ENCODE measurements around the gene GRIPAP1.

The GRIPAP1 gene

GRCh38 chrX:48937054-48937907 lies 64.8 kb downstream of the GRIPAP1 start:
- WGBS = 60% methylated on average over 9 of the region's 9 CpGs
- H3K4me3 ChIP-seq (ENCODE audit: insufficient read depth in 1 of 2, low read depth in 1 of 2, low read length in 2 of 2) = no peak overlapping the region

GRCh38 chrX:48936429-48937053 lies 65.5 kb downstream of the GRIPAP1 start:
- Histone ChIP-seq H3K9me3 (ENCODE audit: control insufficient read depth, low read length) (peaks cover 4% of the 10 kb centered on the region), H2AK5ac (ENCODE audit: low read length, severe bottlenecking) (no peak overlapping the region), H2AFZ (ENCODE audit: low read depth, low read length) (no peak overlapping the region), H3K79me1 (replicated peaks; ENCODE audit: low read length, poor library complexity, severe bottlenecking) (peaks cover 4% of the 10 kb centered on the region), H3K14ac (ENCODE audit: low read length in 2 of 2) (no peak overlapping the region), H3K9ac (ENCODE audit: low read length) (no peak overlapping the region), H2BK15ac (ENCODE audit: low read depth, poor library complexity, severe bottlenecking) (no peak overlapping the region), H3K4me3 (ENCODE audit: insufficient read depth in 1 of 2, low read depth in 1 of 2, low read length in 2 of 2) (no peak overlapping the region), H4K91ac (ENCODE audit: low read length) (no peak overlapping the region), H2BK5ac (ENCODE audit: low read depth, low read length, poor library complexity, severe bottlenecking) (no peak overlapping the region), H3K4ac (ENCODE audit: low read depth in 1 of 2, low read length in 2 of 2) (no peak overlapping the region), H3K27ac (ENCODE audit: low read length, poor library complexity, severe bottlenecking) (peak overlapping the region; percentile 53), H3K36me3 (ENCODE audit: control insufficient read depth in 1 of 2, insufficient read depth in 2 of 2, low read depth in 1 of 2, low read length in 2 of 2) (peaks cover 35 to 51% of the 10 kb centered on the region in 2 experiments), H3K27me3 (ENCODE audit: control insufficient read depth in 1 of 2, insufficient read depth in 1 of 2, low read length in 2 of 2) (peaks cover 0 to 4% of the 10 kb centered on the region in 2 experiments), H2BK120ac (ENCODE audit: low read depth, low read length) (no peak overlapping the region), H3K4me2 (ENCODE audit: low read length, poor library complexity, severe bottlenecking) (no peak overlapping the region), H3K23ac (ENCODE audit: low read length in 2 of 2) (no peak overlapping the region), H3K4me1 (ENCODE audit: control insufficient read depth, insufficient read depth, low read depth, low read length) (peaks cover 22% of the 10 kb centered on the region), H4K8ac (ENCODE audit: low read length) (no peak overlapping the region), H3K18ac (ENCODE audit: low read depth in 1 of 2, low read length in 2 of 2) (no peak overlapping the region), H2BK12ac (ENCODE audit: low read length in 2 of 2) (no peak overlapping the region)
- WGBS = 96% methylated on average over 6 of the region's 8 CpGs
- no peak for DNase-seq

More at GRCh38 chrX:48937054-48937907, 64.8 kb downstream of the GRIPAP1 start:
- Histone ChIP-seq H2AFZ (ENCODE audit: low read depth, low read length) (no peak overlapping the region), H3K27me3 (ENCODE audit: control insufficient read depth in 1 of 2, insufficient read depth in 1 of 2, low read length in 2 of 2) (peaks cover 0 to 4% of the 10 kb centered on the region in 2 experiments), H3K14ac (ENCODE audit: low read length in 2 of 2) (no peak overlapping the region), H3K4ac (ENCODE audit: low read depth in 1 of 2, low read length in 2 of 2) (no peak overlapping the region), H2BK120ac (ENCODE audit: low read depth, low read length) (no peak overlapping the region), H3K23ac (ENCODE audit: low read length in 2 of 2) (no peak overlapping the region), H3K18ac (ENCODE audit: low read depth in 1 of 2, low read length in 2 of 2) (peak overlapping the region in 1 of 2 experiments; percentile 18), H4K91ac (ENCODE audit: low read length) (no peak overlapping the region), H3K9ac (ENCODE audit: low read length) (no peak overlapping the region), H2BK15ac (ENCODE audit: low read depth, poor library complexity, severe bottlenecking) (no peak overlapping the region), H2AK5ac (ENCODE audit: low read length, severe bottlenecking) (no peak overlapping the region), H3K4me2 (ENCODE audit: low read length, poor library complexity, severe bottlenecking) (peak overlapping the region; percentile 22), H2BK5ac (ENCODE audit: low read depth, low read length, poor library complexity, severe bottlenecking) (no peak overlapping the region), H3K9me3 (ENCODE audit: control insufficient read depth, low read length) (peaks cover 4% of the 10 kb centered on the region), H3K36me3 (ENCODE audit: control insufficient read depth in 1 of 2, insufficient read depth in 2 of 2, low read depth in 1 of 2, low read length in 2 of 2) (peaks cover 41 to 52% of the 10 kb centered on the region in 2 experiments), H2BK12ac (ENCODE audit: low read length in 2 of 2) (peak overlapping the region in 1 of 2 experiments; percentile 34), H3K4me1 (ENCODE audit: control insufficient read depth, insufficient read depth, low read depth, low read length) (peaks cover 24% of the 10 kb centered on the region), H4K8ac (ENCODE audit: low read length) (peak overlapping the region; percentile 41), H3K79me1 (replicated peaks; ENCODE audit: low read length, poor library complexity, severe bottlenecking) (peaks cover 6% of the 10 kb centered on the region), H3K27ac (ENCODE audit: low read length, poor library complexity, severe bottlenecking) (peak overlapping the region; percentile 62)
- peak; percentile 54 for DNase-seq

- Histone ChIP-seq H3K18ac (ENCODE audit: low read depth in 1 of 2, low read length in 2 of 2) (no peak overlapping the region), H3K4me3 (ENCODE audit: insufficient read depth in 1 of 2, low read depth in 1 of 2, low read length in 2 of 2) (no peak overlapping the region), H2BK15ac (ENCODE audit: low read depth, poor library complexity, severe bottlenecking) (no peak overlapping the region), H2BK5ac (ENCODE audit: low read depth, low read length, poor library complexity, severe bottlenecking) (no peak overlapping the region), H4K91ac (ENCODE audit: low read length) (no peak overlapping the region), H3K27me3 (ENCODE audit: control insufficient read depth in 1 of 2, insufficient read depth in 1 of 2, low read length in 2 of 2) (peaks cover 0 to 4% of the 10 kb centered on the region in 2 experiments), H3K4me2 (ENCODE audit: low read length, poor library complexity, severe bottlenecking) (no peak overlapping the region), H4K8ac (ENCODE audit: low read length) (no peak overlapping the region), H3K14ac (ENCODE audit: low read length in 2 of 2) (no peak overlapping the region), H3K36me3 (ENCODE audit: control insufficient read depth in 1 of 2, insufficient read depth in 2 of 2, low read depth in 1 of 2, low read length in 2 of 2) (peaks cover 30 to 56% of the 10 kb centered on the region in 2 experiments), H2AK5ac (ENCODE audit: low read length, severe bottlenecking) (no peak overlapping the region), H2AFZ (ENCODE audit: low read depth, low read length) (no peak overlapping the region), H2BK12ac (ENCODE audit: low read length in 2 of 2) (no peak overlapping the region), H3K4ac (ENCODE audit: low read depth in 1 of 2, low read length in 2 of 2) (no peak overlapping the region), H3K79me1 (replicated peaks; ENCODE audit: low read length, poor library complexity, severe bottlenecking) (peaks cover 4% of the 10 kb centered on the region), H3K23ac (ENCODE audit: low read length in 2 of 2) (no peak overlapping the region), H2BK120ac (ENCODE audit: low read depth, low read length) (no peak overlapping the region), H3K27ac (ENCODE audit: low read length, poor library complexity, severe bottlenecking) (no peak overlapping the region), H3K9ac (ENCODE audit: low read length) (no peak overlapping the region), H3K4me1 (ENCODE audit: control insufficient read depth, insufficient read depth, low read depth, low read length) (peaks cover 19% of the 10 kb centered on the region), H3K9me3 (ENCODE audit: control insufficient read depth, low read length) (peaks cover 4% of the 10 kb centered on the region)
- no peak for DNase-seq
- 100% methylated on average over 1 of the region's 1 CpG for WGBS
Measured at GRCh38 chrX:48935301-48935670, 66.8 kb downstream of the GRIPAP1 start.

GRCh38 chrX:48934581-48935300 lies 67.3 kb downstream of the GRIPAP1 start:
- no peak overlapping the region for H3K9ac ChIP-seq (ENCODE audit: low read length)
- H2BK15ac ChIP-seq (ENCODE audit: low read depth, poor library complexity, severe bottlenecking) = no peak overlapping the region
- no peak for DNase-seq
- peaks cover 15% of the 10 kb centered on the region for H3K4me1 ChIP-seq (ENCODE audit: control insufficient read depth, insufficient read depth, low read depth, low read length)
- H3K18ac ChIP-seq (ENCODE audit: low read depth in 1 of 2, low read length in 2 of 2) = no peak overlapping the region
- no peak overlapping the region for H3K27ac ChIP-seq (ENCODE audit: low read length, poor library complexity, severe bottlenecking)
- H3K23ac ChIP-seq (ENCODE audit: low read length in 2 of 2) = no peak overlapping the region
- no peak overlapping the region for H4K91ac ChIP-seq (ENCODE audit: low read length)
- H2AK5ac ChIP-seq (ENCODE audit: low read length, severe bottlenecking) = no peak overlapping the region
- H3K4me2 ChIP-seq (ENCODE audit: low read length, poor library complexity, severe bottlenecking) = no peak overlapping the region
- WGBS = 100% methylated on average over 2 of the region's 7 CpGs
- H3K36me3 ChIP-seq (ENCODE audit: control insufficient read depth in 1 of 2, insufficient read depth in 2 of 2, low read depth in 1 of 2, low read length in 2 of 2) = peaks cover 27 to 53% of the 10 kb centered on the region in 2 experiments
- no peak overlapping the region for H2BK12ac ChIP-seq (ENCODE audit: low read length in 2 of 2)
- no peak overlapping the region for H3K14ac ChIP-seq (ENCODE audit: low read length in 2 of 2)
- no peak overlapping the region for H2BK5ac ChIP-seq (ENCODE audit: low read depth, low read length, poor library complexity, severe bottlenecking)
- no peak overlapping the region for H2AFZ ChIP-seq (ENCODE audit: low read depth, low read length)
- H3K27me3 ChIP-seq (ENCODE audit: control insufficient read depth in 1 of 2, insufficient read depth in 1 of 2, low read length in 2 of 2) = peaks cover 0 to 4% of the 10 kb centered on the region in 2 experiments
- H3K4me3 ChIP-seq (ENCODE audit: insufficient read depth in 1 of 2, low read depth in 1 of 2, low read length in 2 of 2) = no peak overlapping the region
- H3K4ac ChIP-seq (ENCODE audit: low read depth in 1 of 2, low read length in 2 of 2) = no peak overlapping the region
- no peak overlapping the region for H2BK120ac ChIP-seq (ENCODE audit: low read depth, low read length)
- H4K8ac ChIP-seq (ENCODE audit: low read length) = no peak overlapping the region
- peaks cover 4% of the 10 kb centered on the region for H3K9me3 ChIP-seq (ENCODE audit: control insufficient read depth, low read length)
- peaks cover 2% of the 10 kb centered on the region for H3K79me1 ChIP-seq (replicated peaks; ENCODE audit: low read length, poor library complexity, severe bottlenecking)
